IPS-NIHi11 (cell line): ENCODE data around the gene MS4A10.

ENCODE experiments used
- DNase-seq: peaks from one replicate; pipeline ENCODE4 v3.0.0; 2012; ENCODE audit warnings: mixed read lengths, low spot score

Gene MS4A10

GRCh38 chr11:60765355-60765754 is 19.8 kb upstream of the MS4A10 start:
- no peak for DNase-seq

- DNase-seq = no peak
Observed at GRCh38 chr11:60766547-60766946, 18.6 kb upstream of the MS4A10 start.

GRCh38 chr11:60767388-60767811 is 17.7 kb upstream of the MS4A10 start:
- peak; percentile 92 for DNase-seq

GRCh38 chr11:60768202-60768601 is 16.9 kb upstream of the MS4A10 start:
- no peak for DNase-seq

- DNase-seq = no peak
Observed at GRCh38 chr11:60769273-60769672, 15.9 kb upstream of the MS4A10 start.

GRCh38 chr11:60769811-60770210 is 15.3 kb upstream of the MS4A10 start:
- DNase-seq = no peak

GRCh38 chr11:60771146-60771545 is 14.0 kb upstream of the MS4A10 start:
- no peak for DNase-seq

GRCh38 chr11:60771879-60772525 is 13.1 kb upstream of the MS4A10 start:
- DNase-seq = no peak

- no peak for DNase-seq
Observed at GRCh38 chr11:60772666-60773065, 12.5 kb upstream of the MS4A10 start.

GRCh38 chr11:60774726-60775125 is 10.4 kb upstream of the MS4A10 start:
- DNase-seq = no peak

GRCh38 chr11:60775420-60775961 is 9.6 kb upstream of the MS4A10 start:
- DNase-seq = peak; percentile 90

GRCh38 chr11:60776167-60776566 is 9.0 kb upstream of the MS4A10 start:
- no peak for DNase-seq

- DNase-seq = no peak
Observed at GRCh38 chr11:60777106-60777505, 8.0 kb upstream of the MS4A10 start.

- no peak for DNase-seq
Observed at GRCh38 chr11:60777572-60777971, 7.6 kb upstream of the MS4A10 start.

- no peak for DNase-seq
Observed at GRCh38 chr11:60780065-60780464, 5.1 kb upstream of the MS4A10 start.

- no peak for DNase-seq
Observed at GRCh38 chr11:60780774-60781173, 4.4 kb upstream of the MS4A10 start.

- DNase-seq = no peak
Observed at GRCh38 chr11:60781286-60781980, 3.7 kb upstream of the MS4A10 start.

GRCh38 chr11:60781981-60782316 is 3.2 kb upstream of the MS4A10 start:
- DNase-seq = no peak

- DNase-seq = no peak
Observed at GRCh38 chr11:60782393-60783140, 2.6 kb upstream of the MS4A10 start.

- no peak for DNase-seq
Observed at GRCh38 chr11:60783141-60783484, 2.0 kb upstream of the MS4A10 start.

GRCh38 chr11:60783911-60784310 is 1.2 kb upstream of the MS4A10 start:
- DNase-seq = no peak

- no peak for DNase-seq
Observed at GRCh38 chr11:60785806-60786361, 751 bp downstream of the MS4A10 start.
